GM19043 (cell line): ENCODE results near the gene CTNNA3.

Source experiments
- ATAC-seq: cut with Tn5 transposase; IDR thresholded peaks from one replicate; pipeline ENCODE4 v1.9.1; 2021; ENCODE audit warnings: low read depth; ENCODE audit not compliant: unreplicated experiment

Gene CTNNA3

GRCh38 chr10:66837335-66837734 lies 858.7 kb downstream of the CTNNA3 start:
- no peak for ATAC-seq

- no peak for ATAC-seq
Measured at GRCh38 chr10:66836771-66837170, 859.2 kb downstream of the CTNNA3 start.

GRCh38 chr10:66836057-66836456 lies 859.9 kb downstream of the CTNNA3 start:
- ATAC-seq = no peak

- no peak for ATAC-seq
Measured at GRCh38 chr10:66835400-66835799, 860.6 kb downstream of the CTNNA3 start.

- no peak for ATAC-seq
Measured at GRCh38 chr10:66834802-66835201, 861.2 kb downstream of the CTNNA3 start.

- no peak for ATAC-seq
Measured at GRCh38 chr10:66833861-66834260, 862.1 kb downstream of the CTNNA3 start.

- ATAC-seq = no peak
Measured at GRCh38 chr10:66832781-66833422, 863.1 kb downstream of the CTNNA3 start.

GRCh38 chr10:66828957-66829356 lies 867.0 kb downstream of the CTNNA3 start:
- ATAC-seq = no peak

- no peak for ATAC-seq
Measured at GRCh38 chr10:66827353-66827752, 868.6 kb downstream of the CTNNA3 start.

- ATAC-seq = no peak
Measured at GRCh38 chr10:66823301-66823700, 872.7 kb downstream of the CTNNA3 start.

- no peak for ATAC-seq
Measured at GRCh38 chr10:66822801-66823200, 873.2 kb downstream of the CTNNA3 start.

GRCh38 chr10:66819691-66820090 lies 876.3 kb downstream of the CTNNA3 start:
- ATAC-seq = no peak

GRCh38 chr10:66813122-66813521 lies 882.9 kb downstream of the CTNNA3 start:
- ATAC-seq = no peak

GRCh38 chr10:66811211-66811610 lies 884.8 kb downstream of the CTNNA3 start:
- ATAC-seq = no peak

- no peak for ATAC-seq
Measured at GRCh38 chr10:66809402-66809801, 886.6 kb downstream of the CTNNA3 start.

- ATAC-seq = no peak
Measured at GRCh38 chr10:66805612-66806011, 890.4 kb downstream of the CTNNA3 start.

- ATAC-seq = no peak
Measured at GRCh38 chr10:66804962-66805361, 891.0 kb downstream of the CTNNA3 start.

GRCh38 chr10:66803174-66803573 lies 892.8 kb downstream of the CTNNA3 start:
- ATAC-seq = no peak

GRCh38 chr10:66799474-66799873 lies 896.5 kb downstream of the CTNNA3 start:
- ATAC-seq = no peak

- ATAC-seq = no peak
Measured at GRCh38 chr10:66795866-66796265, 900.1 kb downstream of the CTNNA3 start.

GRCh38 chr10:66792441-66792840 lies 903.6 kb downstream of the CTNNA3 start:
- ATAC-seq = no peak

- ATAC-seq = no peak
Measured at GRCh38 chr10:66788178-66788987, 907.6 kb downstream of the CTNNA3 start.
